Activated CD4-positive, CD25-positive, alpha-beta regulatory T cell treated with anti-CD3 and anti-CD28 coated beads, Interleukin-2, amount 50 U/mL, for 16 hours (primary cell): ENCODE measurements around the gene GRID1.

ENCODE experiments used
- DNase-seq: peaks from one replicate; pipeline ENCODE4 v3.0.0-alpha.2; 2020; ENCODE audit warnings: low read depth, low spot score

GRID1 gene

GRCh38 chr10:86266446-86267242 lies 100.0 kb downstream of the GRID1 start:
- DNase-seq: no peak

DNA sequence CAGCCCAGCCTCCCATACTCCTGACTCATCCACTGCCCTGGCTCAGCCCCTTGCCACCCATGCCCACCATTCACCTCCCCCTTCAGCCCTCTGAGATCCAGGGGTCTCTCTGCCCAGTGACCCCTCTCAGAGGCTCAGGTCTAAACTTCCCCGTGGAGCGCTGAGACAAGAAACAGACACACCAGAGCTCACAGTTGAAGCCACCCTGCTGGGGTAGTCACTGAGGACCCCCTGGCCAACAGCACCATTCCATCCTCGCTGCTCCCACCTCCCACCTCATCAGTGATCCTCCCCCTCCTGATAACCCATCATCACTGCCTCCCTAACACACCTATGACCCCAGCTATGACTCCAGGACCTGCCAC lies 100.7 kb downstream of the GRID1 start:
- DNase-seq: no peak

DNA sequence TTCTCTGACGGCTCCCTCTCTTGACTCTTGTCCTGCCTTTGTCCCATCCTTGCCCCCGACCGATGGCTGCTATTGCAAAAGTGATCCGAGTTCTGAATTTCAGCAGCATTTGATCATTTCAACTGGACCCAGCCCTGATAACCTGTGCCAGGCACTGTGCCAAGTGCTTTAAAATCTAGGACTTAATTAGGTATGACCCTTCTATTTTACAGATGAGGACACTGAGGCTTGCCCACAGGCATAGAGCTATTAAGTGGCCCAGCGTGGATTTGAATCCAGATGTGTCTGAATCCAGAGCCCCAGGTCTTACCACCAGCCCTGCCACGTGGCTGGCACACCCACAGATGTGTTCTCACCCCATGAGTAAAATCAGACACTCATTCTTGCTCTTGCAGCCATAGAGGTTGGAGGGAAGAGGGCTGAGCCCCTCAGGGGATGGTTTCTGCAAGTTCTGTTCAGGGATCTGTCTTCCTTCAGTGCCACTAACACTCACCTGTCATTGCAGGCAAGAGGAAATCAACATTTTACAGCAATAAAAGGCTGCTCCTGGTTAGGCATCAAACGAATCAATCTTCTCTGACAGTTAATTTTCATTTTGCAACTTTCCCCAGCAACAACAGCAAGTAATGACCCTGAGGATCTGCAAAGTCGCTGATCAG lies 101.2 kb downstream of the GRID1 start:
- no peak for DNase-seq

DNA sequence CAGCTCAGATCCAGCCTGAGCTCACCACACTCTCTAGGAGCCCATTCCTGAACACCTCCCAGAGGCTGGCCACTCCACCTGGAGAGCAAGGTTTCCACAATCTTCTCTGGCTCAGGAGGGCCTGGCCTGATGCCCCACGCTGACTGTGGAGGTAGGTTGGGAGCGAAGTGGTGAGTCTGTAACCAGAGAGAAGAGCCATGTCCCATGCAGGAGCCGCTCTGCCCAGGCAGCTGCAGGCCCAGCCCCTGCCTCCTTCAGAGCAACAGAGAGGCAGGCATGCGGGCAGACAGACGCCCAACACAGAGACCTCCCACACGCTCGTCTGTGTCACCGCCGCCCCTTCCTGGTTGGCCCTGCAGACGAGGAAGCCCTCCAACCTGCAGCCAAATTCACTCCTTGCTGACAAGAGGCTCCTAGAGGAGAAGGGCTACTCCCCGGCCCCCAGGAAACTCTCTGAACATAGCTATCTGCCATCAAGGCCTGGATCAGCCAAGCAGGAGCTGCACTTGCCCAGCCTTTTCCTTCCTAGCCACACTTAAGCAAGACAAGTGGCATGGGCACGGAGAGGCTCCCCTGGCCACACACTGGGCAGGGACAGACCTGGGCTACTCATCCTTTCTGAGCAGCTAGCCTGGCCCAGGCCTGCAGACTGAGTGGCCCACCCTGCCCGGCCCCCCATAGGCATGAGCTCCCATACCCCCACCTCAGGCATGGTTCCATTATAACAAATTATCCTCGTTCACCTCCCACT lies 101.9 kb downstream of the GRID1 start:
- DNase-seq: no peak

GRCh38 chr10:86263907-86264306 lies 102.7 kb downstream of the GRID1 start:
- no peak for DNase-seq

GRCh38 chr10:86263209-86263608 lies 103.4 kb downstream of the GRID1 start:
- no peak for DNase-seq

DNA sequence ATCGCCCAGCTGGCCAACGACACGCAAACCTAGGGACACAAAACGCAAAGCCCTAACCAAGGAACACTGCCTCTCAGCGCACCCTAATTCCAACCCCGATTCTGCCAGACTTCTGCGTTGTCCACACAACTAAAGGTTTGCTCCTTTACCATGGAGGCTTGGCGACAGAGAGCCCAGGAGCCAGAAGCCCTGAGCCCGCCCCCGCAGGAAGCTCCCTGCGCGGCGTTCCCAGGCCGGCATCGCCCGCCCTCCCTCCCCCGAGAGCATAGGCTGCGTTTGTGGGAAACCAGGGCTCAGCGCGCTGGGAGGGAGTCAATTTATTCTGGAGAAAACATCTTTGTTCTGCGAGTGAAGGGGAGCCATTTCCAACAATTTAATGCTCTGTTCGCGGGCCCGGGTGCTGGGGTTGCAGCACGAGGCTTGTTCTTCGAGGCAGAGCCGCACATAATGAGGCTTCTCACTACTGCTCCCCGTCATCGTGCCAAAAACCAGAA lies 103.9 kb downstream of the GRID1 start:
- DNase-seq: no peak

GRCh38 chr10:86261941-86262687 lies 104.5 kb downstream of the GRID1 start:
- DNase-seq: no peak

GRCh38 chr10:86261470-86261869 lies 105.1 kb downstream of the GRID1 start:
- DNase-seq: no peak

DNA sequence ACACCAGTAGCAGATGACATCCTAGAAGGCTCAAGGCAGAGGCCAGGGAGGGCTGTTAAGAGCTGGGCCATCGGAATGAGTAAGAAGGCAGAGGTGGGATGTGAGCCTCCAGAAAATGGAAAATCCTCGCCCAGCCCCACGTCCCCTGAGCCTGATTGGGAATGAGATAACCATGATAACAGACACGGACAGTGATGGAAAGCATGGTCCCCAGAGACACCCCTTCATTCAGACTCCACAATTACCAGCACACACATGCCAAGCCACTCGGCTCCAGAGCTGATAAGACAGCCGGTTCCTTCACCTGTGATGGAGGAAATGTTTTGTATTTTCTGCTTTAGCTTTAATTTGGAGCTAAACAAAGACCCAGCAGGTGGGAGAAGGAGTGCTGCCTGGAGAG lies 106.0 kb downstream of the GRID1 start:
- no peak for DNase-seq

DNA sequence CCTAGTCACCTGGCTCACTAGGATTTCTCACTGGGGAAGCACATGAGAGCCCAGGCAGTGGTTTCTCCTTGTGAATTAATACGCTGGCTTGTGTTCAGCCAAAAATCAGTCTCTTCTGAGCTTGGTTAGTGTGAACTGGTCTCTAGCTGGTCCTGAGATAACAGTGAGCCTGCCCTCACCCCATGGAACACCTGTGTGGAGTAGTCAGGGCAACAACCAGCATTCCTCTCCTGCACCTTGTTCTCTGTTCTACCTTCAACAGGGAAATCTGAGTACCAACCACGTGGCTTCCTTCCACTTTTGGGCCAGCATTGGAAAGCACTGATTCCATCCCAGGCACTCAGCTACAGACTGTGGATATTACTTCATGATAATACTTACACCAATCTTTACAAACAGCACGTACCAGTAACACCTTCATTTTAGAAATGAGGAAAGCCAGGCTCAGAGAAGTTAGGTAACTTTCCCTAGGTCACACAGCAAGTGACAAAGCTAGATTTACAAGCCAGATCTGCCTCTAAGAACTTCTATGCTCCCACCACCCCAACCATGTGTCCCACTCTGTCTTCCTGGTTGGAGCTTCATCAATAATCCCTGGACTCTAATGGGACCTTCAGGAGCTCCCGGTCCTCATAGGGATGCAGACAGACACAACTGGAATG lies 106.6 kb downstream of the GRID1 start:
- no peak for DNase-seq

DNA sequence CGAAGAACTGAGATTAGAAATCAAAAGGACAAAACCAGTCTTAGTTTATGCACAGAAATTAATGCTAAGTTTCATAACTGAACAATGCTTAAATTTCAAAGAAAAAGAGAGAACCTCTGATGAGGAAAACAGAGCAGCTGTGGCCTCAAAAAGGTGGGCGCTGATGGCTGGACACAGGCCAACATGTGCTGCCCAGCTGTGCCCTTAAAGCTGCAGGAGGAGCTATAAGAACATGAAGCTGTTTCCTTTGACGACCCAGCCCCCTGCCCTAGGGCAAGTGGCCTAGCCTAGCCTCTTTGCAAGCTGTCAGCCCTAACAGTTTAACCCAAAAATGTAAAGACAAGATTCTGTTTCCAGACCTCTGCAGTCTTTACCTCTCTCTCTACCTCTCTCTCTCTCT lies 107.7 kb downstream of the GRID1 start:
- DNase-seq: no peak

- DNase-seq: no peak
These were observed 108.1 kb downstream of the GRID1 start for GRCh38 chr10:86258499-86258898.

DNA sequence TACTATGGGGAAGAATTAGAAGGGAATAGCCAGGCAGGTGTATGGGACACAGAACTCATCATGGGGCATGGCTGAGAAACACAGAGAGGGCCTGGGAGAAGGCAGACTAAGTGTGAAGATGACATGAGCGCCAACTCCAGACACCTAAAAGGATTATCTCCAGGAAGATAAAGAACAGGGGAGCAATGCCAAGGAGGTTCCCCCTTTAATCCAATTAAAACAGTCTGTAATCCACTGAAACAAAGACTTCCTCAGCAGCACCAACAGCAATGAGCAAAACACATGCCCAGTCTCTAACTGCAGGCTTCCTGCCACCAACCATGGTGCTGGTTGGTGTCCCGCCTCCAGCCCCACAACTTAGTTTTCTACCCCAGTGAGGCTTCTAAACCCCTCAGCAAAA lies 108.9 kb downstream of the GRID1 start:
- no peak for DNase-seq

DNA sequence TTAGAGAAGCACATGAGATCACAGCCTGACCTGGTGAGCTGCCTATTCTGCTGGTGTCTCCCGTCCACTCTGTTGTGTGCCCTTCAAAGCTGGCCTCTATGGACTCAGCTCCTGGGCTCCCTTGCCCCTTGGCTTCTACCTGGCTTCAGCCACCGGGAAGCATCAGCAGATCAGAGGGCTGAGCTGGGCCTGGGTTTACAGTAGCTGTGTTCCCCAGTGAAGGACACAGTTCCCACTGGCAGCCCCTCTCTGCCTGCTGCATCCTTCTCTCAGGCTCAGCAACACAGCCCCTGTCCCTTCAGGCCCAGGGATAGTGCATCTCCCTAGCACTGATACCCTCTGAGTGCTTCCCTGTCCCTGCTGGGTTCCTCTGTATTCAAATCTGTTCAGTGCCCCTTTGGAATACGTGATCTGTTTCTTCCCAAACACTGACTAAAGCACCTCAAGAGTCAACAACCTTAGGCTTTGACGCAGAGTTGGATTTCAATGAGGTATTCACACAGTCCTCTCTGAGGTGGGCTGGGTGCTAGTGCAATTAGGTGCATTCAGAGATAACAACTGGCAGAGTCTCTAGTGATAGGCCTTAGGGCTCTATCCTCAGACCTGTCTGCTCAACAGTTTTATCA lies 109.8 kb downstream of the GRID1 start:
- no peak for DNase-seq

GRCh38 chr10:86255405-86256251 lies 111.0 kb downstream of the GRID1 start:
- no peak for DNase-seq

GRCh38 chr10:86254526-86255174 lies 111.9 kb downstream of the GRID1 start:
- DNase-seq: no peak

- DNase-seq: no peak
These were observed 112.5 kb downstream of the GRID1 start for GRCh38 chr10:86254081-86254480.
